CD14-positive monocyte (primary cell): ENCODE data around the gene ABHD17B. TPM values are rescaled to one million over a fixed set of nuclear protein-coding genes. Genes with fewer than 3 reads are reported as not detected.

Source experiments
- DNase-seq, 3 donors: peaks; one replicate each; pipeline ENCODE4 v3.0.0-alpha.2; 2011 to 2022
- H2AFZ ChIP-seq: 2 replicates; pipeline ENCODE4 v1.6.0; 2012; ENCODE audit warnings: mild to moderate bottlenecking, low read depth, low read length, inconsistent platforms; ENCODE audit not compliant: insufficient read depth, poor library complexity, severe bottlenecking
- H3K27ac ChIP-seq, 2 donors: 1 replicate in 1 of 2; 2 replicates in 1 of 2; pipeline ENCODE4 v1.5.1; 2012 to 2013; ENCODE audit warnings: low read length in 2 of 2, control low read depth in 1 of 2, inconsistent platforms in 1 of 2, low read depth in 1 of 2, mild to moderate bottlenecking in 1 of 2
- H3K27me3 ChIP-seq, 2 donors: one replicate each; pipeline versions ENCODE4 v1.6.0 to v1.6.1; 2011 to 2013; ENCODE audit warnings: low read length in 2 of 2; ENCODE audit not compliant: control insufficient read depth in 2 of 2, insufficient read depth in 2 of 2
- H3K36me3 ChIP-seq, 2 donors: replicated peaks in 1 of 2; 1 replicate in 1 of 2; 2 replicates in 1 of 2; pipeline versions ENCODE4 v1.5.1 to v1.6.1; 2012 to 2013; ENCODE audit warnings: low read length in 2 of 2, control low read depth in 1 of 2, inconsistent platforms in 1 of 2, mild to moderate bottlenecking in 1 of 2; ENCODE audit not compliant: insufficient read depth in 2 of 2, control insufficient read depth in 1 of 2
- H3K4me1 ChIP-seq, 2 donors: 1 replicate in 1 of 2; 2 replicates in 1 of 2; pipeline versions ENCODE4 v1.5.1 to v1.6.1; 2012 to 2013; ENCODE audit warnings: low read length in 2 of 2, control low read depth in 1 of 2, inconsistent platforms in 1 of 2, mild to moderate bottlenecking in 1 of 2, moderate library complexity in 1 of 2; ENCODE audit not compliant: insufficient read depth in 2 of 2, control insufficient read depth in 1 of 2
- H3K4me2 ChIP-seq: replicated peaks from 2 replicates; pipeline ENCODE3; 2012; ENCODE audit warnings: low read length, moderate library complexity, mild to moderate bottlenecking; ENCODE audit not compliant: poor library complexity, severe bottlenecking; ENCODE audit errors: extremely low read depth
- H3K4me3 ChIP-seq, 3 experiments: fragments of 200-600 bp in 1 of 3; sonication (generic) in 1 of 3; replicated peaks in 1 of 3; 1 replicate in 2 of 3; 2 replicates in 1 of 3; pipeline ENCODE4 v1.5.1; 2011 to 2013; ENCODE audit warnings: low read length in 3 of 3, mild to moderate bottlenecking in 3 of 3, control low read depth in 2 of 3, low read depth in 2 of 3, inconsistent platforms in 1 of 3, moderate library complexity in 1 of 3
- H3K79me2 ChIP-seq: 2 replicates; pipeline ENCODE4 v1.6.0; 2012; ENCODE audit warnings: mild to moderate bottlenecking, control low read depth, inconsistent platforms, low read length, moderate library complexity; ENCODE audit not compliant: insufficient read depth
- H3K9ac ChIP-seq: 2 replicates; pipeline ENCODE4 v1.6.0; 2017; ENCODE audit warnings: low read length, mild to moderate bottlenecking; ENCODE audit not compliant: insufficient read depth, poor library complexity, severe bottlenecking
- H3K9me3 ChIP-seq, 2 donors: replicated peaks in 1 of 2; 1 replicate in 1 of 2; 2 replicates in 1 of 2; pipeline versions ENCODE4 v1.5.1 to v1.6.1; 2012 to 2013; ENCODE audit warnings: low read length in 2 of 2, control low read depth in 1 of 2; ENCODE audit not compliant: control insufficient read depth in 1 of 2, insufficient read depth in 1 of 2
- H4K20me1 ChIP-seq: 2 replicates; pipeline ENCODE4 v1.6.0; 2012; ENCODE audit warnings: mild to moderate bottlenecking, low read length, control low read depth, moderate library complexity; ENCODE audit not compliant: insufficient read depth
- H3K27ac Mint-ChIP-seq, 7 donors: one replicate each; pipeline ENCODE4 v1.8.0; 2020; ENCODE audit warnings: mild to moderate bottlenecking in 7 of 7, mixed read lengths in 7 of 7, moderate library complexity in 6 of 7, inconsistent platforms in 2 of 7
- H3K27me3 Mint-ChIP-seq, 3 donors: one replicate each; pipeline ENCODE4 v1.8.0; 2021 to 2022; ENCODE audit warnings: low read depth in 3 of 3, mild to moderate bottlenecking in 3 of 3, mixed read lengths in 3 of 3, moderate library complexity in 3 of 3, inconsistent platforms in 1 of 3
- H3K36me3 Mint-ChIP-seq, 2 donors: one replicate each; pipeline ENCODE4 v1.8.0; 2020; ENCODE audit warnings: mixed read lengths in 2 of 2, inconsistent platforms in 1 of 2, mild to moderate bottlenecking in 1 of 2
- H3K4me1 Mint-ChIP-seq: one replicate; pipeline ENCODE4 v1.8.0; 2020; ENCODE audit warnings: mild to moderate bottlenecking, mixed read lengths
- H3K4me3 Mint-ChIP-seq, 2 donors: one replicate each; pipeline ENCODE4 v1.8.0; 2020; ENCODE audit warnings: mild to moderate bottlenecking in 2 of 2, mixed read lengths in 2 of 2, moderate library complexity in 1 of 2
- H3K9me3 Mint-ChIP-seq, 7 donors: one replicate each; pipeline ENCODE4 v1.8.0; 2020 to 2022; ENCODE audit warnings: mixed read lengths in 7 of 7, mild to moderate bottlenecking in 6 of 7, moderate library complexity in 6 of 7, inconsistent platforms in 2 of 7
- WGBS: methylation state at CpG from one replicate; pipeline ENCODE4 v1.1.5; 2013; ENCODE audit warnings: missing lambda C conversion rate; ENCODE audit not compliant: insufficient coverage; 5-methylcytosine and 5-hydroxymethylcytosine counted together
- intact Hi-C, 2 donors: fragments of 100-400 bp; cut with micrococcal nuclease; formaldehyde crosslinking; loops; one replicate each; pipeline versions ENCODE4 v1.15.0 to v1.15.1; 2023
- polyA plus RNA-seq, 3 donors: library from polyadenylated mRNA; depleted of rRNA in 1 of 3; unstranded in 2 of 3; stranded (reverse) in 1 of 3; fragments of 300-500 nt in 2 of 3; fragments of >200 nt in 1 of 3; fragmentation: Illumina TruSeq in 2 of 3; gene quantifications; 1 replicate in 2 of 3; 2 replicates in 1 of 3; pipeline ENCODE4 v1.2.3, GENCODE V29; 2012 to 2021
- TF ChIP-seq, protein P1 (sequence below): fragments of 200-600 bp; IDR thresholded peaks from one replicate; pipeline ENCODE4 v1.8.0; 2022; ENCODE audit warnings: antibody characterized with exemption, mild to moderate bottlenecking

Gene ABHD17B
- polyA plus RNA-seq, 3 donors = 4.1 to 12.8 (median 12.3) TPM

DNA sequence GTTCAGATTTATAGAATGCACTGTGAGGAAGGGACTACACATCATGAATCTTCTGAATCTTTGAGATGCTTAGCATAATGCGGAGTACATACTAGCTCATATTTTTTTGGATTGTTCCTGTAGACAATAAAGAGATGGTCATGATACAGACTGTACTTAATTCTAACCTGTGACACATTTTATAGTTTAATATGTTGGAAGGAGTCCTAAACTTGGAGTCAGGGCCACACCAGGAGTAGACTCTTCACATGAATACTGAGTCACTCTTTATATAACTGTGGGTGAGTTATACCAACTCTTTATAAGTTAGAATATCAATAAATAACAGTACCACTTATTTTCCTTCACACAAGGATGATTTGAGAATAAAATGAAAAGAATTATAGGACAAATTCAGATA is 17.4 kb upstream of the ABHD17B start:
- Histone ChIP-seq H4K20me1 (peaks cover 13% of the 10 kb centered on the region), H3K9me3 (no peaks in the 10 kb centered on the region), H3K4me3 (no peak overlapping the region), H3K9ac (no peak overlapping the region), H2AFZ (no peak overlapping the region), H3K4me1 (no peaks in the 10 kb centered on the region), H3K27ac (no peak overlapping the region), H3K4me2 (no peak overlapping the region), H3K27me3 (no peaks in the 10 kb centered on the region), H3K36me3 (peaks cover 0 to 5% of the 10 kb centered on the region in 2 donors), H3K79me2 (peaks cover 20% of the 10 kb centered on the region)
- H3K9me3 Mint-ChIP-seq = peaks cover 0 to 2% (median 0%) of the 10 kb centered on the region in 7 donors
- H3K4me1 Mint-ChIP-seq = no peaks in the 10 kb centered on the region
- intact Hi-C loops = no loop called here
- H3K4me3 Mint-ChIP-seq = no peak overlapping the region
- peaks cover 6 to 16% of the 10 kb centered on the region in 2 donors for H3K36me3 Mint-ChIP-seq
- H3K27ac Mint-ChIP-seq = no peak overlapping the region
- no peaks in the 10 kb centered on the region for H3K27me3 Mint-ChIP-seq
- no CpG with 5 or more reads among the region's 1 CpG for WGBS
- DNase-seq = no peak
- TF ChIP-seq, protein P1, sequence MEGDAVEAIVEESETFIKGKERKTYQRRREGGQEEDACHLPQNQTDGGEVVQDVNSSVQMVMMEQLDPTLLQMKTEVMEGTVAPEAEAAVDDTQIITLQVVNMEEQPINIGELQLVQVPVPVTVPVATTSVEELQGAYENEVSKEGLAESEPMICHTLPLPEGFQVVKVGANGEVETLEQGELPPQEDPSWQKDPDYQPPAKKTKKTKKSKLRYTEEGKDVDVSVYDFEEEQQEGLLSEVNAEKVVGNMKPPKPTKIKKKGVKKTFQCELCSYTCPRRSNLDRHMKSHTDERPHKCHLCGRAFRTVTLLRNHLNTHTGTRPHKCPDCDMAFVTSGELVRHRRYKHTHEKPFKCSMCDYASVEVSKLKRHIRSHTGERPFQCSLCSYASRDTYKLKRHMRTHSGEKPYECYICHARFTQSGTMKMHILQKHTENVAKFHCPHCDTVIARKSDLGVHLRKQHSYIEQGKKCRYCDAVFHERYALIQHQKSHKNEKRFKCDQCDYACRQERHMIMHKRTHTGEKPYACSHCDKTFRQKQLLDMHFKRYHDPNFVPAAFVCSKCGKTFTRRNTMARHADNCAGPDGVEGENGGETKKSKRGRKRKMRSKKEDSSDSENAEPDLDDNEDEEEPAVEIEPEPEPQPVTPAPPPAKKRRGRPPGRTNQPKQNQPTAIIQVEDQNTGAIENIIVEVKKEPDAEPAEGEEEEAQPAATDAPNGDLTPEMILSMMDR = no peak

DNA sequence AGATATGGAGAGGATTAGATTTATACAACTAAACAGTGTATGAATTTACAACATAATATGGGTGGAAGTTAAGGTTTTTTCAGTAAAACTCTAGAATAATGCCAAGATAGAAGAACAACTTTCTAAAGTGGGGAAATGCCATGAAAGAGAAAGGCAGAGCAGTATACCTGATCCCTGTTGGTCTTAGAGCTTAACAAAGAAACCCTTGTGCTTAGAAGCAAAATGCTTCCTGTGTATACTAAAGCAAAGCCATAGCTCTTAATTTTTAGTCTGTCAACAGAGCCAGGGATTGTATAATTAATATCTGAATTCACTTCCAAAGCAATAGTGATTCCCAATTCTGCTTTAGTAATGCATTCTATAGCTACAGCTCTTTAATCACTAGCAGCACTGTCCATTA is 14.8 kb upstream of the ABHD17B start:
- TF ChIP-seq, protein P1 = no peak
- H3K4me3 ChIP-seq = no peak overlapping the region
- peaks cover 16 to 25% of the 10 kb centered on the region in 2 donors for H3K36me3 Mint-ChIP-seq
- H3K79me2 ChIP-seq = peaks cover 20% of the 10 kb centered on the region
- peaks cover 16% of the 10 kb centered on the region for H4K20me1 ChIP-seq
- H3K4me1 ChIP-seq = no peaks in the 10 kb centered on the region
- H3K27ac ChIP-seq = no peak overlapping the region
- peaks cover 7 to 14% of the 10 kb centered on the region in 2 donors for H3K36me3 ChIP-seq
- no peak overlapping the region for H3K4me2 ChIP-seq
- no peak overlapping the region for H3K9ac ChIP-seq
- no peaks in the 10 kb centered on the region for H3K27me3 ChIP-seq
- H2AFZ ChIP-seq = no peak overlapping the region
- H3K9me3 Mint-ChIP-seq = no peaks in the 10 kb centered on the region
- H3K4me3 Mint-ChIP-seq = no peak overlapping the region
- H3K4me1 Mint-ChIP-seq = no peaks in the 10 kb centered on the region
- H3K27ac Mint-ChIP-seq = no peak overlapping the region
- no peaks in the 10 kb centered on the region for H3K27me3 Mint-ChIP-seq
- intact Hi-C loops = no loop called here
- no peaks in the 10 kb centered on the region for H3K9me3 ChIP-seq
- DNase-seq = no peak
